ENCODE results near the gene UCP3.

The UCP3 gene

DNA sequence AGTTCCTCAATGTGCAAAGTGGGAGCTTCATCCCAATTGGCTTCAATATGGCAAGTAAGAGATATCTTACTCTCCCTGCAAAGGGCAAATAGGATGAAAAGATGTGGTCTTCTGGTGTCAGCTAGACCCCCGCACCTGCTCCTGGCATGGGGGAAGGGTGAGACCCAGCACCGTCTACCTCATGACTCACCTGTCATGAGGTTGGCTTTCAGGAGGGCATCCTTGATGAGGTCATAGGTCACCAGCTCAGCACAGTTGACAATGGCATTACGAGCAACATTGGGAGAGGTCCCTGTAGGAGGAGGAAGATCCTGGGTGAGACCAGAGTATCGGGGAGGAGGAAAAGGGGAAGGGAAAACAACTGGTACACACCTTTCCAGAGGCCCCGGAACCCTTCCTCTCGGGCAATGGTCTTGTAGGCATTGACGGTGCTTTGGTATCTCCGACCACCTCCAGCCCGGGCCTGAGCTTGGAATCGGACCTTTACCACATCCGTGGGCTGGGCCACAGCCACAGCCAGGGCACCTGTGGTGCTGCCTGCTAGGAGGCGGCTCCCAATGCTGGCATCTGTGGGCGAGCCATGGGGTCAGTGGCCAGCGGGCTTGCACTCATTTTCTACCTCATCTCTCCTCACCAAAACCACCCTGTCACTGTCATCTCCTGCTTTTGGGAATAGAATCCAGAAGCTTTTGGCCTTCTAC lies 32.3 kb downstream of the UCP3 start:
- TF ChIP-seq, protein P1, sequence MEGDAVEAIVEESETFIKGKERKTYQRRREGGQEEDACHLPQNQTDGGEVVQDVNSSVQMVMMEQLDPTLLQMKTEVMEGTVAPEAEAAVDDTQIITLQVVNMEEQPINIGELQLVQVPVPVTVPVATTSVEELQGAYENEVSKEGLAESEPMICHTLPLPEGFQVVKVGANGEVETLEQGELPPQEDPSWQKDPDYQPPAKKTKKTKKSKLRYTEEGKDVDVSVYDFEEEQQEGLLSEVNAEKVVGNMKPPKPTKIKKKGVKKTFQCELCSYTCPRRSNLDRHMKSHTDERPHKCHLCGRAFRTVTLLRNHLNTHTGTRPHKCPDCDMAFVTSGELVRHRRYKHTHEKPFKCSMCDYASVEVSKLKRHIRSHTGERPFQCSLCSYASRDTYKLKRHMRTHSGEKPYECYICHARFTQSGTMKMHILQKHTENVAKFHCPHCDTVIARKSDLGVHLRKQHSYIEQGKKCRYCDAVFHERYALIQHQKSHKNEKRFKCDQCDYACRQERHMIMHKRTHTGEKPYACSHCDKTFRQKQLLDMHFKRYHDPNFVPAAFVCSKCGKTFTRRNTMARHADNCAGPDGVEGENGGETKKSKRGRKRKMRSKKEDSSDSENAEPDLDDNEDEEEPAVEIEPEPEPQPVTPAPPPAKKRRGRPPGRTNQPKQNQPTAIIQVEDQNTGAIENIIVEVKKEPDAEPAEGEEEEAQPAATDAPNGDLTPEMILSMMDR (conservative IDR thresholded peaks at IDR 0.05; ENCODE audit: low read depth, low read length), result no peak
- DNase-seq (ENCODE audit: low read depth), result no peak
- no peak overlapping the region for H3K4me3 ChIP-seq (ENCODE audit: low read depth, low read length)

DNA sequence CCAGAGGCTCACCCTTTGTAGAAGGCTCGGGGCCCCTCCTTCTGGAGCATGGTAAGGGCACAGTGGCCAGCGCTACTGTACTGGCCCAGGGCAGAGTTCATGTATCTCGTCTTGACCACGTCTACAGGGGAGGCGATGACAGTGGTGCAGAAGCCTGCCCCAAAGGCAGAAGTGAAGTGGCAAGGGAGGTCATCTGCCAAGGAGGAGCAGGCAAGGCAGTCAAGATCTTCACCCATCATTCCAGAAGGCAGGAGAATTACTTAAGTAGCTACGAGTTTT lies 33.5 kb downstream of the UCP3 start:
- no peak for DNase-seq (ENCODE audit: low read depth)
- H3K4me3 ChIP-seq (ENCODE audit: low read depth, low read length), result no peak overlapping the region
- TF ChIP-seq, protein P1 (conservative IDR thresholded peaks at IDR 0.05; ENCODE audit: low read depth, low read length), result no peak

GRCh38 chr11:73974604-73975478 lies 34.0 kb downstream of the UCP3 start:
- no peak for DNase-seq (ENCODE audit: low read depth)
- TF ChIP-seq, protein P1 (conservative IDR thresholded peaks at IDR 0.05; ENCODE audit: low read depth, low read length), result no peak
- no peak overlapping the region for H3K4me3 ChIP-seq (ENCODE audit: low read depth, low read length)

DNA sequence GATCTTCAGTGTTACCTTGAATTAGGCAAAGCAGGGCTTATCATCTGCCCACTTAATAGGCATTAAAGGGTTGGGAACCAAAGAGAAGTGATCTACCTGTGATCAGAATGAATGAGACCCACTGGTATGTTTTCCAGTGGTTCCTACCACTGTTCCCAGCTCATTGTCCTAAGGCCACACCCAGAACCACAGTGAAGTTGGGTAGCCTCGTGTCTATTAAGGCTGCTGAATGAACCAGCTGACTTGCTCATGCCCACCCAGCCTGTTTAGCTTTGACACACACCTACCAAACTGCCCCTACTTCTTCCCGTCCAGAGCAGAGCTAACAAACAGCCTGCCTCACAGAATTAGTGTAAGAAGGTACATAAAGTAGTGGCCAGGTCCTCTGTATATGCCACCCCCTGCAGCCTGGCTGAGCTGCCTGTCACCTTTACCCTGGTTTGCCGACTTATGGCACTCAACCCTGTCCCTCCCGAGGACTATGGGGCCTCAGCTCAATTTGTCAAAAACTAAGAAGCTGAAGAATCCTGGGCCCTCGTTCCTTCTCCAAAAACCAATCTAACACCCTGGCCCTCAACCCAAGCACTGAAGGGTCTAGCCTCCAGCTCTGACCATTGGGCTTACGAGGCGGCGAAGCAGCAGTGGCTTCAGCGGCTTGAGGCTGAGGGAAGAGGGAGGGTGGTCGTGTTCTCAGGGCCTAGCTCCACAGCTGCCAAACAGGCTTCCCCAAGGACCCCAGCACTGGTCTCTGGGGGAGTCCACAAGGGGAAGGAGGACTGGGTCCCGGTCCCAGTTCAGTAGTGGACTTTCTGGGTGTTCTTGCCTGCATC lies 36.0 kb downstream of the UCP3 start:
- DNase-seq (ENCODE audit: low read depth), result no peak
- H3K4me3 ChIP-seq (ENCODE audit: low read depth, low read length), result no peak overlapping the region
- TF ChIP-seq, protein P1 (conservative IDR thresholded peaks at IDR 0.05; ENCODE audit: low read depth, low read length), result no peak

DNA sequence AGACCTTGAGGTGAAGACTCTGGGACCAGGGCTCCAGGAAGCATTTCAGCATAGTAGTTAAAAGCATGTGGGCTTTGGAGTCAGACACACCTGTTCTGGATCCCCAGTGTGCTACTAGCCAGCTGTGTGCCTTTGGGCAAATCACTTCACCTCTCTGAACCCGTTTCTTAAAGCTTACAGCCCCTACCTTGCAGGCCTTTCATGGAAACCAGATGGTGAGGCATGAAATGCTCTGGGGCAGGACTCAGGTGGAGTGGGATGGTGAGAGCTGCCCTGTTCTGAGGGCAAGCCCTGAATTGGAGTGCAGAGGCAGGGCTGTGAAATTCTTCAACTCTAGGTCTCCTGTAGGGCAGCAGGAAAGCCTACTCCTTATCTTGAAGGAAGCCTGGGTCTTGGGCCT lies 36.7 kb downstream of the UCP3 start:
- TF ChIP-seq, protein P1 (conservative IDR thresholded peaks at IDR 0.05; ENCODE audit: low read depth, low read length), result no peak
- no peak for DNase-seq (ENCODE audit: low read depth)
- H3K4me3 ChIP-seq (ENCODE audit: low read depth, low read length), result no peak overlapping the region

DNA sequence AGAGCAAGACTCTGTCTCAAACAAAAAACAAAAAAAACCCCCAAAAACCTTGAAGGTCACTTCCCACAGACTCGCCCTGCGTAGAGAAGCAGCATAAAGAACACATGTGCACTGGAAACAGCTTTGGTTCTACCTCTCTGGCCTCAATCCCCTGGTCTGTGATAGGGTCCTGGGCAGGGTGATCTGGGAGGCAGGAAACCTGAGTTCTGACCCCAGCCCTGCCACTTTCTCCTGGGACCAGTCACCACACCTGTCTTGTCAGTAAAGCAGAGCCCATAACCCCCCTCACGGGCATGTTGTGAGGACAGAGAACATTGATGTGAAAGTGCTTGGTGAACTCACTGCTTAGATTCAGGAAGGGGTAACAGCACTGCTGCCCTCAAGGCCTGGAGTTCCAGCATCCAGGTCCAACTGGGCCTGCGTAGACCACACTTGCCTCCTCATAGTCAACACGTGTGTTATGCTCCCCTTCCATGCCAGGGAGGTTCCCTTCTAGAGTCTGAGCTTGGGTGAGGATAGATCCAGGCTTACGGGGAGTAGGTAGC lies 37.6 kb downstream of the UCP3 start:
- TF ChIP-seq, protein P1 (conservative IDR thresholded peaks at IDR 0.05; ENCODE audit: low read depth, low read length), result no peak
- no peak for DNase-seq (ENCODE audit: low read depth)
- H3K4me3 ChIP-seq (ENCODE audit: low read depth, low read length), result no peak overlapping the region
